ENCODE measurements around the gene RAB3GAP2.
"Not testable (repeated sequence)": the region's sequence is repeated elsewhere in the genome, so short reads cannot be mapped to it uniquely, and the experiment has no call there.

DNA sequence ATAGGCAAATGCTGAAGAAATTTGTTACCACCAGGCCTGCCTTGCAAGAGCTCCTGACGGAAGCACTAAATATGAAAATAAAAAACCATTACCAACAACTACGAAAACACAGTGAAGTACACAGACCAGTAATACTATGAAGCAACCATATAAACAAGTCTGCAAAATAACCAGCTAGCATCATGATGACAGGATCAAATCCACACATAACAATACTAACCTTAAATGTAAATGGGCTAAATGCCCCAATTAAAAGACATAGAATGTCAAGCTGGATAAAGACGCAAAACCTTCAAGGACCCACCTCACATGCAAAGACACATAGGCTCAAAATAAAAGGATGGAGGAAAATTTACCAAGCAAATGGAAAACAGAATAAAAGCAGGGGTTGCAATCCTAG is 16.1 kb downstream of the RAB3GAP2 start:
- TF ChIP-seq, protein P1, sequence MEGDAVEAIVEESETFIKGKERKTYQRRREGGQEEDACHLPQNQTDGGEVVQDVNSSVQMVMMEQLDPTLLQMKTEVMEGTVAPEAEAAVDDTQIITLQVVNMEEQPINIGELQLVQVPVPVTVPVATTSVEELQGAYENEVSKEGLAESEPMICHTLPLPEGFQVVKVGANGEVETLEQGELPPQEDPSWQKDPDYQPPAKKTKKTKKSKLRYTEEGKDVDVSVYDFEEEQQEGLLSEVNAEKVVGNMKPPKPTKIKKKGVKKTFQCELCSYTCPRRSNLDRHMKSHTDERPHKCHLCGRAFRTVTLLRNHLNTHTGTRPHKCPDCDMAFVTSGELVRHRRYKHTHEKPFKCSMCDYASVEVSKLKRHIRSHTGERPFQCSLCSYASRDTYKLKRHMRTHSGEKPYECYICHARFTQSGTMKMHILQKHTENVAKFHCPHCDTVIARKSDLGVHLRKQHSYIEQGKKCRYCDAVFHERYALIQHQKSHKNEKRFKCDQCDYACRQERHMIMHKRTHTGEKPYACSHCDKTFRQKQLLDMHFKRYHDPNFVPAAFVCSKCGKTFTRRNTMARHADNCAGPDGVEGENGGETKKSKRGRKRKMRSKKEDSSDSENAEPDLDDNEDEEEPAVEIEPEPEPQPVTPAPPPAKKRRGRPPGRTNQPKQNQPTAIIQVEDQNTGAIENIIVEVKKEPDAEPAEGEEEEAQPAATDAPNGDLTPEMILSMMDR (IDR thresholded peaks at IDR 0.05 in 4 of 5, conservative IDR thresholded peaks at IDR 0.05 in 1 of 5): not testable (repeated sequence)
- TF ChIP-seq POLR2A (IDR thresholded peaks at IDR 0.05): not testable (repeated sequence)
